ENCODE measurements around the gene PDGFRB.

Gene PDGFRB

DNA sequence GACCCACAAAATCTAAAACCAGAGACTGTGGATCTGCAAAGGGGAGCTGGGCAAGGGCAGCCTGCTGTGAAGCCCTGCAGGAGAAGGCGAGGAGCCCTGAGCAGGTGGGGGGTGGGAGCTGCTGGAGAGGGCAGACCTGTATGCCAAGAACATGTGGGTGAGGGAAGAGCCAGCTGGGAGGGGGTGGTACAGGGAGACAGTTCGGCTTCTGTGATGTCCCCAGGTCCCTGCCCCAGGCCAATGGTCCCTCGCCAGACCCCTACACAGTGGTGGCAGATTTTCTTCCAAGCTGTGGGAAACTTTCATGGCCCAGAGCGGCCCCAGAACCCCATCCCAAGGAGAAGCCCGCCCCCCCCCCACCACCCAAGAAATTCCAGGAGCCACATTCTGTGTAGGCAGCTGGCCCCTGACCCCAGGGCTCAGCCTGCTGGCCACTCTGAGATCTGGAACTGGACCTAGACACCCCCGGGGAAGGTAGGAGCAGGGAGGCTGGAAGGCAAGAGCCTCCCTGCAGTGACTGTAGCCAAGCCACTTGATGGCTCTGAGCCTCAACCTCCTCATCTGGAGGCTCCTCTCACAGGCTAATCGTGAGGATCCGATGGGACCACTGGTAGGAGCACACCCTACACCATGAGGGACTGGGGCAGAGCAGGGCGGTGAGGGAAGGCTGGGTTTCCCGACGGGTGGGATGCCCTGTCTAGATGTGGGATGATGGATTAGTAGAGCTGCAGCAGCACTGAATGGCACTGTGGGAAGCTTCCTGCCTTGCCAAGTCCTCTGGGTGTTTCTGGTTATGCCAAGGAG lies 46.7 kb downstream of the PDGFRB start:
- Histone ChIP-seq H3K9me2 (replicated peaks; ENCODE audit: control insufficient read depth, low read length) (no peaks in the 10 kb centered on the region), H3F3A (ENCODE audit: control insufficient read depth, insufficient read depth) (no peaks in the 10 kb centered on the region), H3K79me2 (ENCODE audit: control insufficient read depth, low read length) (no peaks in the 10 kb centered on the region), H4K20me1 (ENCODE audit: control insufficient read depth, insufficient read depth, low read depth, low read length) (no peaks in the 10 kb centered on the region), H3K4me2 (ENCODE audit: low read length) (no peak overlapping the region), H3K27me3 (ENCODE audit: control insufficient read depth, low read length) (peaks cover 7% of the 10 kb centered on the region; the same call in 1 of the 2 replicates), H3K36me3 (ENCODE audit: control insufficient read depth, low read length) (no peaks in the 10 kb centered on the region), H3K27ac (ENCODE audit: low read depth, low read length) (no peak overlapping the region), H3K9me3 (ENCODE audit: control insufficient read depth, insufficient read depth, low read length) (no peaks in the 10 kb centered on the region), H3K4me3 (ENCODE audit: low read length) (no peak overlapping the region), H3K4me1 (ENCODE audit: control insufficient read depth, low read length) (no peaks in the 10 kb centered on the region)
- TF ChIP-seq, protein P1, sequence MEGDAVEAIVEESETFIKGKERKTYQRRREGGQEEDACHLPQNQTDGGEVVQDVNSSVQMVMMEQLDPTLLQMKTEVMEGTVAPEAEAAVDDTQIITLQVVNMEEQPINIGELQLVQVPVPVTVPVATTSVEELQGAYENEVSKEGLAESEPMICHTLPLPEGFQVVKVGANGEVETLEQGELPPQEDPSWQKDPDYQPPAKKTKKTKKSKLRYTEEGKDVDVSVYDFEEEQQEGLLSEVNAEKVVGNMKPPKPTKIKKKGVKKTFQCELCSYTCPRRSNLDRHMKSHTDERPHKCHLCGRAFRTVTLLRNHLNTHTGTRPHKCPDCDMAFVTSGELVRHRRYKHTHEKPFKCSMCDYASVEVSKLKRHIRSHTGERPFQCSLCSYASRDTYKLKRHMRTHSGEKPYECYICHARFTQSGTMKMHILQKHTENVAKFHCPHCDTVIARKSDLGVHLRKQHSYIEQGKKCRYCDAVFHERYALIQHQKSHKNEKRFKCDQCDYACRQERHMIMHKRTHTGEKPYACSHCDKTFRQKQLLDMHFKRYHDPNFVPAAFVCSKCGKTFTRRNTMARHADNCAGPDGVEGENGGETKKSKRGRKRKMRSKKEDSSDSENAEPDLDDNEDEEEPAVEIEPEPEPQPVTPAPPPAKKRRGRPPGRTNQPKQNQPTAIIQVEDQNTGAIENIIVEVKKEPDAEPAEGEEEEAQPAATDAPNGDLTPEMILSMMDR (IDR thresholded peaks at IDR 0.05; ENCODE audit: low read depth, low read length, poor library complexity, severe bottlenecking), result no peak

DNA sequence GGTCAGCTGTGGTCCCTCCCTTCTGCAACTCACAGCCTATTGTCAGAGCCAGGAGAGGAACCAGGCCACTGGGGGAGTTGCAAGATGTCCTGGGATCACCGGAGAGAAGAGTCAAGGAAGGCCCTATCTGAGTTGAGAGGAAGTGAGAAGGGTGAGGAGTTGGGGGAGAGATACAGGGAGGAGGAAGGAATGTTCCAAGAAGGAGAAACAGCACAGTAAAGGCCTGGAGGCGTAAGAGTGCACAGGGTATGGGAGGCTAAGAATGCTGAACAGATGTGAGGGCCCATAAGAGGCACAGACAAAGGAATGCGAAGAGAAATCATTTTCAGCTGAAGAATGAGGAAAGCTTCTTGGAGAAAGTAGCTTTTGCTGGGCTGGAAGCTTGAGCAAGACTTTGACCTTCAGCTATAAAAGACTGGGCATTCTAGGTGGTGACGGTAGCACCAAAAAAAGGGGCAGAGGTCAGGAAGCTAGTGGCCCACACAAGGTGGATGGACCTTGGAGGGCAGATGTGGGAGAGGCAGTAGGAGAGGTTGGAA lies 47.7 kb downstream of the PDGFRB start:
- Histone ChIP-seq H3K27ac (ENCODE audit: low read depth, low read length) (no peak overlapping the region), H3K27me3 (ENCODE audit: control insufficient read depth, low read length) (peaks cover 7% of the 10 kb centered on the region; the same call in 1 of the 2 replicates)
- TF ChIP-seq EZH2phosphoT487 (IDR thresholded peaks at IDR 0.05; ENCODE audit: borderline replicate concordance, low read length), result no peak
- TF ChIP-seq, protein P1 (IDR thresholded peaks at IDR 0.05; ENCODE audit: low read depth, low read length, poor library complexity, severe bottlenecking), result no peak

DNA sequence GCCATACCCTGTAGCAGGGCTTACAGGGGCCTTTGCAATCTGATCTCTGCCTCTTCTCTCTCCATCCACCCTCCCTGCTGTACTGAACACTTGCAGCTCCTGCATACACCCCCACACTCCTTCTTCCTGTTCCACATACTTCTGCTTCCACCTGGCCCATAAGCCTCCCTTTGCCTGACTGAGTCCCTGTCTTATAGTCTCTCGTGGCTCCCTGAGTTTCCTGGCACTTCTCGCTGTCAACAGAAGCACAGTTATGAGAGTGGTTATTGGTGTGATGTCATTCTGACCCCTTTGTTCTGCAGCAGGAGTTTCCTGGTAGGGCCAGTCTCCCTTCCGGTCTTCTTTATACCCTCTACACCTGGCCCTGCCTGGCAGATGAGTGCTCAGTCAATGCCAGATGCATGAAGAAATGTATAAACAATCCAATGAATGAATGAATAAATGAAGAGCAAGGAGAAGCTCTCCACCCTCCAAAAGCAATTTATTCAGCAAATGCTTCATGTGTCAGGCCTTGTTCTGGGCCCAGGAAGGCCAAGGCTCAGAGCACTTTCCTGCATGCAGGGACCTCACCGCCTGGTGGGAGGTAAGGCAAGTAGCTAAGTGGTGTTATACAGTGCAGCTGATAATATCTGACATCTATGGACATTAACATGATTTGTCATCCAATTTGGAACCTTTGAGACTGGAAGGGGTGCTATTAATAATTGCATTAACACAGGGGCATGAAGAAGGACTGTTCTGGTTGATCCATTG lies 48.8 kb downstream of the PDGFRB start:
- Histone ChIP-seq H3K9me2 (replicated peaks; ENCODE audit: control insufficient read depth, low read length) (no peaks in the 10 kb centered on the region), H3K4me3 (ENCODE audit: low read length) (no peak overlapping the region), H3K4me2 (ENCODE audit: low read length) (no peak overlapping the region), H4K20me1 (ENCODE audit: control insufficient read depth, insufficient read depth, low read depth, low read length) (no peaks in the 10 kb centered on the region), H3K9me3 (ENCODE audit: control insufficient read depth, insufficient read depth, low read length) (no peaks in the 10 kb centered on the region), H3K36me3 (ENCODE audit: control insufficient read depth, low read length) (no peaks in the 10 kb centered on the region), H3K27me3 (ENCODE audit: control insufficient read depth, low read length) (peaks cover 7% of the 10 kb centered on the region; the same call in 1 of the 2 replicates), H3F3A (ENCODE audit: control insufficient read depth, insufficient read depth) (no peaks in the 10 kb centered on the region), H3K27ac (ENCODE audit: low read depth, low read length) (no peak overlapping the region), H3K4me1 (ENCODE audit: control insufficient read depth, low read length) (no peaks in the 10 kb centered on the region), H3K79me2 (ENCODE audit: control insufficient read depth, low read length) (no peaks in the 10 kb centered on the region)
- TF ChIP-seq EZH2phosphoT487 (IDR thresholded peaks at IDR 0.05; ENCODE audit: borderline replicate concordance, low read length), result no peak
- TF ChIP-seq, protein P1 (IDR thresholded peaks at IDR 0.05; ENCODE audit: low read depth, low read length, poor library complexity, severe bottlenecking), result no peak

More for the DNA sequence above, 47.7 kb downstream of the PDGFRB start:
- Histone ChIP-seq H3K36me3 (ENCODE audit: control insufficient read depth, low read length) (no peaks in the 10 kb centered on the region), H3K9me2 (replicated peaks; ENCODE audit: control insufficient read depth, low read length) (no peaks in the 10 kb centered on the region), H3K79me2 (ENCODE audit: control insufficient read depth, low read length) (no peaks in the 10 kb centered on the region), H3K4me2 (ENCODE audit: low read length) (no peak overlapping the region), H3K9me3 (ENCODE audit: control insufficient read depth, insufficient read depth, low read length) (no peaks in the 10 kb centered on the region), H4K20me1 (ENCODE audit: control insufficient read depth, insufficient read depth, low read depth, low read length) (no peaks in the 10 kb centered on the region), H3K4me3 (ENCODE audit: low read length) (no peak overlapping the region), H3F3A (ENCODE audit: control insufficient read depth, insufficient read depth) (no peaks in the 10 kb centered on the region), H3K4me1 (ENCODE audit: control insufficient read depth, low read length) (no peaks in the 10 kb centered on the region)
